ENCODE measurements around the gene TBC1D9B. TPM values are rescaled to one million over a fixed set of nuclear protein-coding genes. Genes with fewer than 3 reads are reported as not detected.

Gene TBC1D9B
- total RNA-seq, 2 experiments from 2014 or later: 92.4 to 94.6 TPM

DNA sequence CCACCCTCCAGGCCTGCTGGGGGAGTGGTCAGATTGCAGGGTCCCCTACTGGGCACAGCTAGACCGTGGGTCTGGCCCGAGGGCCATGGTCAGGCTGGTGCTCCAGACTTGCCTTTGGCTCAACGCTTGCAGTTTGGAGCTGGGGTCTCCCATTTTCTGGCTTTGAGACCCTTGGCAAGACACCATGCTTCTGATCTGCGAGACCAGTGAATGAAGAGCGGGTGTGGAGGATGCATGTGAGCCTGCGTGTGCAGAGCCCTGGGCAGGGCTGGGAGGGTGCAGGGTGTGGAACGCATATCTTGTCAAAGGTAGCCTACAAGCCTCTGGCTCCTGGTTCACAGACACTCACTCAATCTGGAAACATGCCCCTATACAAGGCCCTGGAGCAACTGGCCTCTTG, 43.0 kb downstream of the TBC1D9B start:
- ATAC-seq: no peak
- H3K36me3 Mint-ChIP-seq (ENCODE audit: low read depth): peaks cover 18% of the 10 kb centered on the region
- CTCF ChIA-PET: no interaction called here
- H3K4me1 Mint-ChIP-seq (ENCODE audit: low read depth): peaks cover 8% of the 10 kb centered on the region
- POLR2A ChIA-PET: interaction anchor here (0.6 to 2.2 kb wide), 2 partner anchors 9 to 307 kb away, joined by 3 to 5 read pairs; no protein-coding TSS in a partner anchor
- H3K9me3 Mint-ChIP-seq: no peaks in the 10 kb centered on the region
- no peak overlapping the region for H3K27ac Mint-ChIP-seq
- TF ChIP-seq, protein P1, sequence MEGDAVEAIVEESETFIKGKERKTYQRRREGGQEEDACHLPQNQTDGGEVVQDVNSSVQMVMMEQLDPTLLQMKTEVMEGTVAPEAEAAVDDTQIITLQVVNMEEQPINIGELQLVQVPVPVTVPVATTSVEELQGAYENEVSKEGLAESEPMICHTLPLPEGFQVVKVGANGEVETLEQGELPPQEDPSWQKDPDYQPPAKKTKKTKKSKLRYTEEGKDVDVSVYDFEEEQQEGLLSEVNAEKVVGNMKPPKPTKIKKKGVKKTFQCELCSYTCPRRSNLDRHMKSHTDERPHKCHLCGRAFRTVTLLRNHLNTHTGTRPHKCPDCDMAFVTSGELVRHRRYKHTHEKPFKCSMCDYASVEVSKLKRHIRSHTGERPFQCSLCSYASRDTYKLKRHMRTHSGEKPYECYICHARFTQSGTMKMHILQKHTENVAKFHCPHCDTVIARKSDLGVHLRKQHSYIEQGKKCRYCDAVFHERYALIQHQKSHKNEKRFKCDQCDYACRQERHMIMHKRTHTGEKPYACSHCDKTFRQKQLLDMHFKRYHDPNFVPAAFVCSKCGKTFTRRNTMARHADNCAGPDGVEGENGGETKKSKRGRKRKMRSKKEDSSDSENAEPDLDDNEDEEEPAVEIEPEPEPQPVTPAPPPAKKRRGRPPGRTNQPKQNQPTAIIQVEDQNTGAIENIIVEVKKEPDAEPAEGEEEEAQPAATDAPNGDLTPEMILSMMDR (IDR thresholded peaks at IDR 0.05): no peak
- no peak overlapping the region for H3K4me3 Mint-ChIP-seq
- intact Hi-C loops (cut with micrococcal nuclease): no loop called here
- no peak for DNase-seq
- H3K27me3 Mint-ChIP-seq: no peaks in the 10 kb centered on the region

DNA sequence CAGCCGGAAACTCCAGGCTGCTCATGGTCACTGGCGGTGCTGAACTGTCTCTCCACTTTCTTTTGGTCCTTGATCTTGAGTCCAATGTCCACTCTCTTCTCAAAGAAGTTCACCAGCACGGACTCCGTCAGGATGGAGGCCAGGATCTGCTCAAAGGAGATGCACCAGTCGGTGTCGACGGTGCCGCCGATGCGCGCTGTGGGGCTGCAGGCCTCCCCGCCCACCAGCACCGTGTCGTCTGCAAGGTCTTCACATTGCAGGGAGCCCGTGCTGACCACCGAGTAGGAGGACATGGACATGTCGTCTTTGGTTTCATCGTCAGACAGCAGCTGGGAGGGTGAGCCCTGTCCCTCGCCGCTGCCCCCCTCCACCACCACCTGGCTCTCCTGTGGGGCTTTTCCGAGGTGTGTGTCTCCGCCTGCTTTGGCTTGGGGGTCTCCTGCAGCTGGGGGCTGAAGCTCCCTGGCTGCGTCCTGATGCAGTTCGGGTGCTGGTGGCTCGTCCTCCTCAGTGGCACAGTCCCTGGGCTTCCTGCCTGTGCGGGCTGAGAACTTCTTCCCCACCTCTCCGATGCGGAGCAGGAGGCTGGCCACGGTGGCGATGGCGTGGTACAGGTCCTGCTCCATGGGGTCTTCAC, 44.1 kb downstream of the TBC1D9B start:
- intact Hi-C loops (cut with micrococcal nuclease): no loop called here
- Mint-ChIP-seq H3K4me3 (no peak overlapping the region), H3K27me3 (no peaks in the 10 kb centered on the region), H3K36me3 (ENCODE audit: low read depth) (peaks cover 18% of the 10 kb centered on the region), H3K27ac (no peak overlapping the region), H3K4me1 (ENCODE audit: low read depth) (peaks cover 9% of the 10 kb centered on the region), H3K9me3 (no peaks in the 10 kb centered on the region)
- ATAC-seq (no peak), DNase-seq (no peak)
- ChIA-PET POLR2A (interaction anchor here (0.6 to 2.2 kb wide), 2 partner anchors 10 to 18 kb away, joined by 3 to 5 read pairs; no protein-coding TSS in a partner anchor), CTCF (no interaction called here)
- TF ChIP-seq, protein P1 (IDR thresholded peaks at IDR 0.05): no peak

DNA sequence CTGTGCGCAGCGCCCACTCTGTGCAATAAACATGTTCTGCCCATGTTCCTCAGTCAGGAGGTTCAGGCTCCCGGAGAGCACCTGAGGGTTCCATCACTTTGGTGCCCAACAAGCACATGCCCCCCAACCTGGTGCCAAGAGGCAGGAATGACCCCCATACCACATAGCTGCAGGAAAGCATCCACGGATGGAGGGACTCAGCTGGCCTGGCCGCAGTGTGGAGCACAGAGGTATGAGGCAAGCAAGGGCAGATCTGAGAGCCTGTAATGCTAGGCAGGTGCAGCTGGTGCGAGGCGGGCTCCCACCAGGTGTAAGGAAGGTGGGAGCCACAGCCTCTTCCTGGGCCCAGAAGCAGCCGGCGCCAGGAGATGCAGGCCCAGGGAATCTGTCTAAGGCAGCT, 44.8 kb downstream of the TBC1D9B start:
- intact Hi-C loops (cut with micrococcal nuclease): no loop called here

DNA sequence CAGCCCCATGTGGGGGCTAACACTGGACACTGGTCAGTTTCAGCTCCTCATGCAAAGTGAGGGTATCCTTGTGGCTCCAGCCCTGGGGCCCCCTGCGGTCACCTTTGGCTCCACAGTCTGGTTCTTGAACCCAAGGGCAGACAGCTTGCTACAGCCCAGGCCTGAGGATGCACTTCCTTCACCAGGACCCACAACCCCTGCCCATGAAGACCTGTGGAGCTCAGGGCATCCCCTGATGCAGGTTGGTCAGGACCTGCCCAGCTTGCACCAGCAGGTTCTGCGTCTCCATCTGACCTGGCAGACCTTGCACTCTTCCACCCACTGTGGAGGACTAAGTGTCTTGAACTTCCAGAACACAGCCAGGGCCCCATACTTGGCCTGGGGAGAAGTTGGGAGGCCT, 45.4 kb downstream of the TBC1D9B start:
- Mint-ChIP-seq H3K9me3 (no peaks in the 10 kb centered on the region), H3K27me3 (no peaks in the 10 kb centered on the region), H3K27ac (no peak overlapping the region), H3K4me3 (no peak overlapping the region), H3K36me3 (ENCODE audit: low read depth) (peaks cover 16% of the 10 kb centered on the region), H3K4me1 (ENCODE audit: low read depth) (peaks cover 14% of the 10 kb centered on the region)
- DNase-seq (no peak), ATAC-seq (no peak)
- intact Hi-C loops (cut with micrococcal nuclease): no loop called here
- TF ChIP-seq, protein P1 (IDR thresholded peaks at IDR 0.05): no peak
- CTCF ChIA-PET: interaction anchor here (0.6 to 1.8 kb wide), 2 partner anchors 61 to 99 kb away, joined by 3 to 5 read pairs; no protein-coding TSS in a partner anchor
- POLR2A ChIA-PET: no interaction called here

More for the DNA sequence above, 44.8 kb downstream of the TBC1D9B start:
- H3K4me3 Mint-ChIP-seq: no peak overlapping the region
- H3K27ac Mint-ChIP-seq: no peak overlapping the region
- ATAC-seq (no peak), DNase-seq (no peak)
- no peaks in the 10 kb centered on the region for H3K27me3 Mint-ChIP-seq
- CTCF ChIA-PET: interaction anchor here (1.8 kb wide), 1 partner anchor 61 kb away, joined by 5 read pairs; no protein-coding TSS in a partner anchor
- peaks cover 16% of the 10 kb centered on the region for H3K36me3 Mint-ChIP-seq (ENCODE audit: low read depth)
- TF ChIP-seq, protein P1 (IDR thresholded peaks at IDR 0.05): no peak
- H3K9me3 Mint-ChIP-seq: no peaks in the 10 kb centered on the region
- POLR2A ChIA-PET: no interaction called here
- H3K4me1 Mint-ChIP-seq (ENCODE audit: low read depth): peaks cover 11% of the 10 kb centered on the region

DNA sequence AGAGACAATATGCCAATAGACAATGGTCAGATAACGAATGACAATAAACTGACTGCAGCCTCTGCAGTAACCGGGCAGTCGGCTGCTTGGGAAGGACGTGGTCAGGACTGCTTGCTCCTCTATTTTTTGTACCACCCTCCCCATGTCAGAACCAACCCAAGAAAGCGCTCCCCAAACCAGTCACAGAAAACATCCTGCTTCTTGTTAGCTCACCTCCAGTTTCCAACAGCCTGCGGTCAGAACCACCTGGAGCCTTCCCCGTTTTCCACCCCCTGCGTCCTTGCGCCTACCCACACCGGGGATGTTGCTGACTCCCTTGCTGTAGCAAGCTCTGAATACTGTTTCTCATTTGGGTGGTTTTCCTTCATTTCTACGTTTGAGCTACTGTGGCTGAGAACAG, 47.4 kb downstream of the TBC1D9B start:
- peaks cover 14% of the 10 kb centered on the region for H3K4me1 Mint-ChIP-seq (ENCODE audit: low read depth)
- H3K27me3 Mint-ChIP-seq: no peaks in the 10 kb centered on the region
- intact Hi-C loops (cut with micrococcal nuclease): no loop called here
- TF ChIP-seq, protein P1 (IDR thresholded peaks at IDR 0.05): no peak
- ATAC-seq: no peak
- H3K27ac Mint-ChIP-seq: no peak overlapping the region
- H3K9me3 Mint-ChIP-seq: no peaks in the 10 kb centered on the region
- H3K4me3 Mint-ChIP-seq: peak overlapping the region; percentile 85
- CTCF ChIA-PET: interaction anchor here (1.0 kb wide), 1 partner anchor 15 kb away, joined by 3 read pairs; no protein-coding TSS in a partner anchor
- H3K36me3 Mint-ChIP-seq (ENCODE audit: low read depth): peaks cover 16% of the 10 kb centered on the region
- DNase-seq: no peak
- POLR2A ChIA-PET: no interaction called here
